ENCODE results near the gene PMS1.

GRCh38 chr2:189880832-189881492, 96.7 kb downstream of the PMS1 start:
- no peak for TF ChIP-seq CTCF (IDR thresholded peaks at IDR 0.05)
- TF ChIP-seq ZFX (IDR thresholded peaks at IDR 0.05; ENCODE audit: borderline replicate concordance), result no peak
